GM23248 (cell line): ENCODE results near the gene CACNA1C.

Experiments
- EZH2 ChIP-seq: fragments of 200-600 bp; sonication (generic); IDR thresholded peaks from 2 replicates; pipeline ENCODE4 v1.6.1; 2018; ENCODE audit warnings: antibody characterized with exemption, mild to moderate bottlenecking; ENCODE audit not compliant: insufficient read depth, poor library complexity, severe bottlenecking
- EZH2phosphoT487 ChIP-seq: fragments of 200-600 bp; sonication (generic); IDR thresholded peaks from 2 replicates; pipeline ENCODE4 v1.6.1; 2018; ENCODE audit warnings: antibody characterized with exemption, moderate library complexity, mild to moderate bottlenecking, low read depth; ENCODE audit not compliant: insufficient read depth

DNA sequence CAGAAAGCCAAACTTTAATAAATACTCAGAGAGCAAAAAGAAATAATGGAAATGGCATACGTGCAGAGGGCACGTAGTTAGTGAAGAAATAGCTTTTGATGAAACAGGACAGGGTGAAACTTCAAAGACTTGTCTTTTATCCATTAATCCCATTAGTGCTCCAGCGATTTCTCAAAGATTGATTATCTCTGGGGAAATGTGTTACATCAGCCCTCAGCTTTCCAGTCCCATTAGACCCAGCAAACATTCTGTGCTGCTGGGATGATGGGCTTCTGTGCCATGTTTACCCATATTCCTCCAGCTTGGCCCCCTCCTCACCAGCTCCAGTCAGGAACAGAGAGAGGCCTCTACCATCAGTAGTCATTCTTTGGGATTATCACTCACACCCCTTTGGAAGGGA lies 113.1 kb downstream of the CACNA1C start:
- TF ChIP-seq EZH2 (no peak), EZH2phosphoT487 (no peak)
